HepG2 (cell line): ENCODE results near the gene DNAJB6. TPM values are rescaled to one million over a fixed set of nuclear protein-coding genes. Genes with fewer than 3 reads are reported as not detected.

Source experiments
- BCL6 ChIP-seq: IDR thresholded peaks from 2 replicates; pipeline ENCODE4 v1.6.1; 2016; ENCODE audit warnings: missing genetic modification reagents, missing compliant biosample characterization
- CBX1 ChIP-seq: IDR thresholded peaks from one replicate; pipeline ENCODE4 v1.6.1; 2016; ENCODE audit warnings: antibody characterized with exemption, low read depth
- HIVEP1 ChIP-seq: sonication (generic); formaldehyde crosslinking; IDR thresholded peaks from 2 replicates; pipeline ENCODE4 v1.4.0; 2020; ENCODE audit warnings: mild to moderate bottlenecking, missing genetic modification reagents
- KAT8 ChIP-seq: IDR thresholded peaks from 2 replicates; pipeline ENCODE4 v1.6.1; 2016; ENCODE audit warnings: missing genetic modification reagents, missing compliant biosample characterization
- NR2F1 ChIP-seq, 2 experiments: fragments of 450-650 bp in 1 of 2; formaldehyde crosslinking in 1 of 2; IDR thresholded peaks; 2 replicates each; pipeline versions ENCODE4 v1.5.0 to v1.6.1; 2016 to 2020; ENCODE audit warnings: mild to moderate bottlenecking in 1 of 2, missing compliant biosample characterization in 1 of 2, missing genetic modification reagents in 1 of 2, moderate library complexity in 1 of 2
- NRL ChIP-seq: sonication (generic); formaldehyde crosslinking; IDR thresholded peaks from 2 replicates; pipeline ENCODE4 v1.5.0; 2020; ENCODE audit warnings: missing genetic modification reagents, mild to moderate bottlenecking, moderate library complexity, borderline replicate concordance
- POLR2AphosphoS5 ChIP-seq: IDR thresholded peaks from 2 replicates; pipeline ENCODE4 v1.6.1; 2012; ENCODE audit warnings: low read depth, low read length
- SMYD3 ChIP-seq: sonication (generic); formaldehyde crosslinking; IDR thresholded peaks from 2 replicates; pipeline ENCODE4 v1.8.1; 2023; ENCODE audit warnings: mild to moderate bottlenecking, missing genetic modification reagents
- ZFX ChIP-seq: sonication (generic); formaldehyde crosslinking; IDR thresholded peaks from 2 replicates; pipeline ENCODE4 v1.4.0; 2020; ENCODE audit warnings: mild to moderate bottlenecking, low read depth, missing genetic modification reagents, moderate library complexity
- ZMYM3 ChIP-seq: sonication (generic); formaldehyde crosslinking; IDR thresholded peaks from 2 replicates; pipeline ENCODE4 v1.5.1; 2020; ENCODE audit warnings: mild to moderate bottlenecking, missing genetic modification reagents
- ZNF292 ChIP-seq: sonication (generic); formaldehyde crosslinking; IDR thresholded peaks from 2 replicates; pipeline ENCODE4 v1.8.1; 2022; ENCODE audit warnings: mild to moderate bottlenecking, low read depth, missing genetic modification reagents, borderline replicate concordance
- ZNF605 ChIP-seq: sonication (generic); formaldehyde crosslinking; IDR thresholded peaks from 2 replicates; pipeline ENCODE4 v1.8.0; 2022; ENCODE audit warnings: mild to moderate bottlenecking, missing genetic modification reagents
- ZNF891 ChIP-seq: sonication (generic); formaldehyde crosslinking; IDR thresholded peaks from 2 replicates; pipeline ENCODE4 v1.5.0; 2020; ENCODE audit warnings: mild to moderate bottlenecking, missing genetic modification reagents
- polyA plus RNA-seq, 8 experiments: library from polyadenylated mRNA; depleted of rRNA in 3 of 8; stranded (reverse) in 7 of 8; unstranded in 1 of 8; fragments of >200 nt; fragmentation: Illumina TruSeq in 4 of 8; extraction: Trizol in 4 of 8; gene quantifications; 2 replicates each; pipeline versions ENCODE4 v1.2.1 to v1.2.3, GENCODE V29; 2011 to 2016; ENCODE audit warnings: low read depth in 4 of 8, missing spikeins in 1 of 8, mixed read lengths in 1 of 8; ENCODE audit not compliant: insufficient read depth in 1 of 8
- total RNA-seq, 5 experiments: library from RNA; depleted of rRNA; stranded (reverse); fragments of >200 nt; fragmentation: Illumina TruSeq; extraction: Trizol; gene quantifications; 2 replicates each; pipeline ENCODE4 v1.2.3, GENCODE V29; 2016; ENCODE audit warnings: low read depth in 1 of 5
- TF ChIP-seq, protein P1 (sequence below): sonication (generic); formaldehyde crosslinking; IDR thresholded peaks from 2 replicates; pipeline ENCODE4 v1.5.1; 2020; ENCODE audit warnings: mild to moderate bottlenecking, missing genetic modification reagents, moderate library complexity
- TF ChIP-seq, protein P2 (sequence below): sonication (generic); formaldehyde crosslinking; IDR thresholded peaks from 2 replicates; pipeline ENCODE4 v1.4.0; 2020; ENCODE audit warnings: mild to moderate bottlenecking, missing genetic modification reagents
- TF ChIP-seq, protein P3 (sequence below): conservative IDR thresholded peaks from 2 replicates; pipeline ENCODE4 v1.6.1; 2018; ENCODE audit warnings: missing genetic modification reagents
- TF ChIP-seq, protein P4 (sequence below): IDR thresholded peaks from 2 replicates; pipeline ENCODE4 v1.6.1; 2016; ENCODE audit warnings: mild to moderate bottlenecking, missing biosample characterization, missing genetic modification reagents
- TF ChIP-seq, protein P5 (sequence below): IDR thresholded peaks from 2 replicates; pipeline ENCODE4 v1.6.1; 2016; ENCODE audit warnings: missing compliant biosample characterization, missing genetic modification reagents, borderline replicate concordance

Gene DNAJB6
- total and polyA plus RNA-seq, 2 of the 13 experiments (the other 11 are each of a cell fraction or from before 2014, with no cell fraction given), result 29.9 to 53.9 TPM

DNA sequence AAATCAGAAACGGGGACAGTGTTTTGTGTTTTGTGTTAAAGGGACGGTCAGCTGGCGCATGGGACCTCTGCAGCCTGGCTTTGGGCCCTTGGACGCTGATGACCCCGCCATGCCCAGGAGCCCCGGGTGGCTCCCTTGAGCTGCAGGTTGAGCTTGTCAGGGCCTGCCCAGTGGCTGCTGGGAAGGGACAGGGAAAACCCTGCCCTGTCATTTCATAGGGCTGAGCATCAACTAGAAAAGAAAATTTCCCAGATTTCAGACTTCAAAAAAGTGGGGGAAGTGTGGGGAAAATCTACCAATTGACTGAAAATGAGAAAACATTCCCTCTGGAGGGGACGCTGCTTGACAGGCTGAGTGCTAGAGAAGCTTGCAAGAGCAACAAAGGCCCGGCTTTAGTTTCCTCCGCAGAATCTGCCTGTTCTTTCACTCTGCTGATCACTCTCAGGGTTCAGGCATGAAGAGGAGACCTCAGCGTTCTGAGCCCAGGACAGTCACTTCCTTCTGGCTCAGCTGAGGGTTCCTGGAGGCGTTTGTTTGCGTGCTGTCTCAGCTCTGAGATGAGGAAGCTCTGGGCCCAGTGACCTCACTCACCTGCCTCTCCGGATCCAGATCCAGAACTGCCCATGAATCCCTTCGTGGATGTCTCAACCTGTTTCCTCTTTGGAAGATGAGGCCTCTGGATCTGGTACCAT, 18.6 kb upstream of the DNAJB6 start (continued):
- TF ChIP-seq, protein P1, sequence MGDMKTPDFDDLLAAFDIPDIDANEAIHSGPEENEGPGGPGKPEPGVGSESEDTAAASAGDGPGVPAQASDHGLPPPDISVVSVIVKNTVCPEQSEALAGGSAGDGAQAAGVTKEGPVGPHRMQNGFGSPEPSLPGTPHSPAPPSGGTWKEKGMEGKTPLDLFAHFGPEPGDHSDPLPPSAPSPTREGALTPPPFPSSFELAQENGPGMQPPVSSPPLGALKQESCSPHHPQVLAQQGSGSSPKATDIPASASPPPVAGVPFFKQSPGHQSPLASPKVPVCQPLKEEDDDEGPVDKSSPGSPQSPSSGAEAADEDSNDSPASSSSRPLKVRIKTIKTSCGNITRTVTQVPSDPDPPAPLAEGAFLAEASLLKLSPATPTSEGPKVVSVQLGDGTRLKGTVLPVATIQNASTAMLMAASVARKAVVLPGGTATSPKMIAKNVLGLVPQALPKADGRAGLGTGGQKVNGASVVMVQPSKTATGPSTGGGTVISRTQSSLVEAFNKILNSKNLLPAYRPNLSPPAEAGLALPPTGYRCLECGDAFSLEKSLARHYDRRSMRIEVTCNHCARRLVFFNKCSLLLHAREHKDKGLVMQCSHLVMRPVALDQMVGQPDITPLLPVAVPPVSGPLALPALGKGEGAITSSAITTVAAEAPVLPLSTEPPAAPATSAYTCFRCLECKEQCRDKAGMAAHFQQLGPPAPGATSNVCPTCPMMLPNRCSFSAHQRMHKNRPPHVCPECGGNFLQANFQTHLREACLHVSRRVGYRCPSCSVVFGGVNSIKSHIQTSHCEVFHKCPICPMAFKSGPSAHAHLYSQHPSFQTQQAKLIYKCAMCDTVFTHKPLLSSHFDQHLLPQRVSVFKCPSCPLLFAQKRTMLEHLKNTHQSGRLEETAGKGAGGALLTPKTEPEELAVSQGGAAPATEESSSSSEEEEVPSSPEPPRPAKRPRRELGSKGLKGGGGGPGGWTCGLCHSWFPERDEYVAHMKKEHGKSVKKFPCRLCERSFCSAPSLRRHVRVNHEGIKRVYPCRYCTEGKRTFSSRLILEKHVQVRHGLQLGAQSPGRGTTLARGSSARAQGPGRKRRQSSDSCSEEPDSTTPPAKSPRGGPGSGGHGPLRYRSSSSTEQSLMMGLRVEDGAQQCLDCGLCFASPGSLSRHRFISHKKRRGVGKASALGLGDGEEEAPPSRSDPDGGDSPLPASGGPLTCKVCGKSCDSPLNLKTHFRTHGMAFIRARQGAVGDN (CRISPR knock-in tag), result peak; percentile 77
- TF ChIP-seq, protein P2, sequence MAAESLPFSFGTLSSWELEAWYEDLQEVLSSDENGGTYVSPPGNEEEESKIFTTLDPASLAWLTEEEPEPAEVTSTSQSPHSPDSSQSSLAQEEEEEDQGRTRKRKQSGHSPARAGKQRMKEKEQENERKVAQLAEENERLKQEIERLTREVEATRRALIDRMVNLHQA (CRISPR knock-in tag), result no peak
- TF ChIP-seq POLR2AphosphoS5 (0 out of 2 replicates have a peak, but pooled peaks have one; percentile 17), ZNF891 (CRISPR knock-in tag) (no peak), NR2F1 (CRISPR knock-in tag; IDR thresholded peaks at IDR 0.05) (no peak), ZNF292 (CRISPR knock-in tag) (peak; percentile 71; the same call in 1 of the 2 replicates), ZMYM3 (CRISPR knock-in tag) (0 out of 2 replicates have a peak, but pooled peaks have one; percentile 11), ZNF605 (CRISPR knock-in tag) (peak; percentile 16; the same call in 1 of the 2 replicates), SMYD3 (no peak), BCL6 (CRISPR knock-in tag) (0 out of 2 replicates have a peak, but pooled peaks have one; percentile 8), NRL (CRISPR knock-in tag) (0 out of 2 replicates have a peak, but pooled peaks have one; percentile 22), ZFX (CRISPR knock-in tag) (peak; percentile 60), HIVEP1 (CRISPR knock-in tag) (peak; percentile 45; the same call in 1 of the 2 replicates), CBX1 (no peak), KAT8 (CRISPR knock-in tag) (0 out of 2 replicates have a peak, but pooled peaks have one; percentile 34)
- TF ChIP-seq, protein P3, sequence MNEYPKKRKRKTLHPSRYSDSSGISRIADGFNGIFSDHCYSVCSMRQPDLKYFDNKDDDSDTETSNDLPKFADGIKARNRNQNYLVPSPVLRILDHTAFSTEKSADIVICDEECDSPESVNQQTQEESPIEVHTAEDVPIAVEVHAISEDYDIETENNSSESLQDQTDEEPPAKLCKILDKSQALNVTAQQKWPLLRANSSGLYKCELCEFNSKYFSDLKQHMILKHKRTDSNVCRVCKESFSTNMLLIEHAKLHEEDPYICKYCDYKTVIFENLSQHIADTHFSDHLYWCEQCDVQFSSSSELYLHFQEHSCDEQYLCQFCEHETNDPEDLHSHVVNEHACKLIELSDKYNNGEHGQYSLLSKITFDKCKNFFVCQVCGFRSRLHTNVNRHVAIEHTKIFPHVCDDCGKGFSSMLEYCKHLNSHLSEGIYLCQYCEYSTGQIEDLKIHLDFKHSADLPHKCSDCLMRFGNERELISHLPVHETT (CRISPR knock-in tag), result 0 out of 2 replicates have a peak, but pooled peaks have one; percentile 32
- TF ChIP-seq, protein P4, sequence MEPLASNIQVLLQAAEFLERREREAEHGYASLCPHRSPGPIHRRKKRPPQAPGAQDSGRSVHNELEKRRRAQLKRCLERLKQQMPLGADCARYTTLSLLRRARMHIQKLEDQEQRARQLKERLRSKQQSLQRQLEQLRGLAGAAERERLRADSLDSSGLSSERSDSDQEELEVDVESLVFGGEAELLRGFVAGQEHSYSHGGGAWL (CRISPR knock-in tag), result 0 out of 2 replicates have a peak, but pooled peaks have one; percentile 40
- TF ChIP-seq, protein P5, sequence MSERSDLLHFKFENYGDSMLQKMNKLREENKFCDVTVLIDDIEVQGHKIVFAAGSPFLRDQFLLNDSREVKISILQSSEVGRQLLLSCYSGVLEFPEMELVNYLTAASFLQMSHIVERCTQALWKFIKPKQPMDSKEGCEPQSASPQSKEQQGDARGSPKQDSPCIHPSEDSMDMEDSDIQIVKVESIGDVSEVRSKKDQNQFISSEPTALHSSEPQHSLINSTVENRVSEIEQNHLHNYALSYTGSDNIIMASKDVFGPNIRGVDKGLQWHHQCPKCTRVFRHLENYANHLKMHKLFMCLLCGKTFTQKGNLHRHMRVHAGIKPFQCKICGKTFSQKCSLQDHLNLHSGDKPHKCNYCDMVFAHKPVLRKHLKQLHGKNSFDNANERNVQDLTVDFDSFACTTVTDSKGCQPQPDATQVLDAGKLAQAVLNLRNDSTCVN (CRISPR knock-in tag), result peak; percentile 53; the same call in 1 of the 2 replicates
